IMR-90 (cell line): ENCODE measurements around the gene ZKSCAN5. TPM values are rescaled to one million over a fixed set of nuclear protein-coding genes. Genes with fewer than 3 reads are reported as not detected.

Experiments used
- ATAC-seq: fragments of 200-7000 bp; cut with Tn5 transposase; 2 replicates; pipeline ENCODE4 v1.9.1; 2020; ENCODE audit warnings: low read depth, mild to moderate bottlenecking, moderate library complexity
- BruUV-seq: library from RNA; stranded (reverse); fragments of 400-500 nt; replicated peaks from 2 replicates; lab custom pipeline; 2021; lab: Mats Ljungman, UMichigan
- CTCF ChIA-PET: fragments of 300-600 bp; formaldehyde crosslinking; extraction: SDS; loops from one replicate; lab custom pipeline; 2021; ENCODE audit warnings: antibody characterized with exemption; lab: Yijun Ruan, JAX
- POLR2A ChIA-PET: fragments of 300-600 bp; sonication (Branson Sonifier 250); formaldehyde crosslinking; loops from one replicate; lab custom pipeline; 2022; ENCODE audit warnings: antibody characterized with exemption; ENCODE audit not compliant: unreplicated experiment; lab: Charles Lee
- DNase-seq: peaks from one replicate; pipeline ENCODE4 v3.0.0; 2013
- H2AFZ ChIP-seq: replicated peaks from 2 replicates; pipeline ENCODE3; 2013; ENCODE audit warnings: low read length, mild to moderate bottlenecking; ENCODE audit not compliant: poor library complexity
- H2AK5ac ChIP-seq: 2 replicates; pipeline ENCODE4 v1.6.1; 2013; ENCODE audit warnings: low read depth, low read length, inconsistent platforms
- H2AK9ac ChIP-seq: replicated peaks from 2 replicates; pipeline ENCODE3; 2013; ENCODE audit warnings: mild to moderate bottlenecking, low read depth, low read length, moderate library complexity; ENCODE audit not compliant: poor library complexity
- H2BK120ac ChIP-seq: 2 replicates; pipeline ENCODE4 v1.6.1; 2013; ENCODE audit warnings: low read depth, low read length, inconsistent platforms
- H2BK15ac ChIP-seq: 3 replicates; pipeline ENCODE4 v1.6.1; 2013; ENCODE audit warnings: low read depth, low read length, inconsistent platforms
- H2BK20ac ChIP-seq: 2 replicates; pipeline ENCODE4 v1.6.1; 2013; ENCODE audit warnings: low read depth, mild to moderate bottlenecking, inconsistent platforms, low read length, moderate library complexity
- H2BK5ac ChIP-seq: 2 replicates; pipeline ENCODE4 v1.6.1; 2013; ENCODE audit warnings: mild to moderate bottlenecking, low read depth, low read length, inconsistent platforms; ENCODE audit not compliant: poor library complexity, severe bottlenecking
- H3K14ac ChIP-seq: replicated peaks from 2 replicates; pipeline ENCODE4 v1.6.1; 2013; ENCODE audit warnings: low read depth, low read length, inconsistent platforms
- H3K18ac ChIP-seq: 2 replicates; pipeline ENCODE4 v1.6.1; 2013; ENCODE audit warnings: low read depth, low read length, control low read depth
- H3K23ac ChIP-seq: 2 replicates; pipeline ENCODE4 v1.6.1; 2013; ENCODE audit warnings: low read depth, low read length, inconsistent platforms
- H3K27ac ChIP-seq: 2 replicates; pipeline ENCODE4 v1.5.1; 2013; ENCODE audit warnings: mild to moderate bottlenecking, control low read depth, low read length; ENCODE audit not compliant: insufficient read depth
- H3K27me3 ChIP-seq: 2 replicates; pipeline ENCODE4 v1.6.1; 2013; ENCODE audit warnings: low read length; ENCODE audit not compliant: control insufficient read depth, insufficient read depth
- H3K36me3 ChIP-seq: 2 replicates; pipeline ENCODE4 v1.6.1; 2013; ENCODE audit warnings: low read length, mixed read lengths; ENCODE audit not compliant: control insufficient read depth, insufficient read depth
- H3K4ac ChIP-seq: 2 replicates; pipeline ENCODE4 v1.6.1; 2013; ENCODE audit warnings: low read depth, low read length, inconsistent platforms
- H3K4me1 ChIP-seq: 2 replicates; pipeline ENCODE4 v1.6.1; 2013; ENCODE audit warnings: low read length, mixed read lengths; ENCODE audit not compliant: control insufficient read depth, insufficient read depth
- H3K4me2 ChIP-seq: 2 replicates; pipeline ENCODE4 v1.6.1; 2013; ENCODE audit warnings: low read depth, mild to moderate bottlenecking, control low read depth, low read length, moderate library complexity
- H3K4me3 ChIP-seq: 2 replicates; pipeline ENCODE4 v1.5.1; 2013; ENCODE audit warnings: low read depth, mild to moderate bottlenecking, control low read depth, low read length, moderate library complexity; ENCODE audit not compliant: insufficient read depth
- H3K56ac ChIP-seq: 2 replicates; pipeline ENCODE4 v1.6.1; 2013; ENCODE audit warnings: low read length, inconsistent platforms; ENCODE audit not compliant: insufficient read depth; ENCODE audit errors: extremely low read depth
- H3K79me1 ChIP-seq, 2 experiments: 2 replicates each; pipeline ENCODE4 v1.6.1; 2013; ENCODE audit warnings: low read length in 2 of 2, inconsistent platforms in 1 of 2, low read depth in 1 of 2
- H3K9ac ChIP-seq: 2 replicates; pipeline ENCODE4 v1.6.1; 2013; ENCODE audit warnings: low read depth, low read length, control low read depth
- H3K9me1 ChIP-seq: 2 replicates; pipeline ENCODE4 v1.6.1; 2013; ENCODE audit warnings: low read length, inconsistent platforms; ENCODE audit not compliant: insufficient read depth
- H3K9me3 ChIP-seq: 2 replicates; pipeline ENCODE4 v1.6.1; 2013; ENCODE audit warnings: low read length; ENCODE audit not compliant: control insufficient read depth, insufficient read depth
- H4K20me1 ChIP-seq: 2 replicates; pipeline ENCODE4 v1.6.1; 2013; ENCODE audit warnings: low read length, inconsistent platforms; ENCODE audit not compliant: insufficient read depth
- H4K5ac ChIP-seq: 2 replicates; pipeline ENCODE4 v1.6.1; 2013; ENCODE audit warnings: mild to moderate bottlenecking, low read depth, low read length, control low read depth
- H4K8ac ChIP-seq, 2 experiments: 2 replicates each; pipeline ENCODE4 v1.6.1; 2013; ENCODE audit warnings: low read depth in 2 of 2, low read length in 2 of 2, control low read depth in 1 of 2, inconsistent platforms in 1 of 2
- H4K91ac ChIP-seq: 2 replicates; pipeline ENCODE4 v1.6.1; 2013; ENCODE audit warnings: low read depth, low read length, inconsistent platforms; ENCODE audit not compliant: insufficient read depth
- BHLHE40 ChIP-seq: fragments of 150-350 bp; IDR thresholded peaks from 2 replicates; pipeline ENCODE4 v1.6.1; 2016; ENCODE audit warnings: mild to moderate bottlenecking, low read depth, low read length
- CEBPB ChIP-seq: IDR thresholded peaks from 2 replicates; pipeline ENCODE4 v1.6.1; 2012; ENCODE audit warnings: low read depth, low read length, improper control_type of control experiment
- CHD1 ChIP-seq: IDR thresholded peaks from 2 replicates; pipeline ENCODE4 v1.6.1; 2012; ENCODE audit warnings: low read depth, low read length, improper control_type of control experiment
- CTCF ChIP-seq: conservative IDR thresholded peaks from 2 replicates; pipeline ENCODE4 v1.5.1; 2012; ENCODE audit warnings: mild to moderate bottlenecking, low read depth, low read length, improper control_type of control experiment
- ELK1 ChIP-seq: fragments of 150-350 bp; IDR thresholded peaks from 2 replicates; pipeline ENCODE4 v1.6.1; 2016; ENCODE audit warnings: low read depth, mild to moderate bottlenecking, low read length, moderate library complexity, borderline replicate concordance
- FOS ChIP-seq: fragments of 150-350 bp; IDR thresholded peaks from 2 replicates; pipeline ENCODE4 v1.6.1; 2016; ENCODE audit warnings: low read depth, low read length
- MAFK ChIP-seq: IDR thresholded peaks from 2 replicates; pipeline ENCODE4 v1.6.1; 2012; ENCODE audit warnings: low read depth, low read length, improper control_type of control experiment
- MAZ ChIP-seq: IDR thresholded peaks from 2 replicates; pipeline ENCODE4 v1.6.1; 2012; ENCODE audit warnings: low read depth, mild to moderate bottlenecking, low read length, improper control_type of control experiment, moderate library complexity, borderline replicate concordance
- MXI1 ChIP-seq: IDR thresholded peaks from 2 replicates; pipeline ENCODE4 v1.6.1; 2012; ENCODE audit warnings: low read depth, mild to moderate bottlenecking, low read length, moderate library complexity, borderline replicate concordance
- NFE2L2 ChIP-seq: fragments of 150-350 bp; IDR thresholded peaks from 2 replicates; pipeline ENCODE4 v1.6.1; 2016; ENCODE audit warnings: low read depth, mild to moderate bottlenecking, low read length
- POLR2A ChIP-seq: IDR thresholded peaks from 2 replicates; pipeline ENCODE4 v1.6.1; 2012; ENCODE audit warnings: mild to moderate bottlenecking, low read depth, low read length
- RAD21 ChIP-seq: IDR thresholded peaks from 2 replicates; pipeline ENCODE4 v1.6.1; 2012; ENCODE audit warnings: low read length, improper control_type of control experiment
- RCOR1 ChIP-seq: IDR thresholded peaks from 2 replicates; pipeline ENCODE4 v1.6.1; 2012; ENCODE audit warnings: mild to moderate bottlenecking, low read length, improper control_type of control experiment; ENCODE audit not compliant: insufficient replicate concordance
- SMC3 ChIP-seq: fragments of 150-350 bp; IDR thresholded peaks from 2 replicates; pipeline ENCODE4 v1.6.1; 2016; ENCODE audit warnings: low read depth, mild to moderate bottlenecking, antibody characterized with exemption, low read length, moderate library complexity
- USF2 ChIP-seq: fragments of 150-350 bp; IDR thresholded peaks from 2 replicates; pipeline ENCODE4 v1.6.1; 2017; ENCODE audit warnings: mild to moderate bottlenecking, antibody characterized with exemption, low read length, low read depth
- WGBS, 2 experiments: methylation state at CpG; one replicate each; pipeline versions ENCODE4 v1.1.5 to v1.1.7; 2013; ENCODE audit warnings: missing lambda C conversion rate in 2 of 2; ENCODE audit not compliant: insufficient read length in 1 of 2; ENCODE audit errors: extremely low coverage in 2 of 2; 5-methylcytosine and 5-hydroxymethylcytosine counted together
- dilution Hi-C: fragments of 300-500 bp; cut with HindIII; formaldehyde crosslinking; loops from one replicate; pipeline ENCODE4 v1.14.3; 2018; ENCODE audit warnings: low sequenced_read_pairs; ENCODE audit not compliant: unreplicated experiment
- in situ Hi-C: fragments of 300-500 bp; cut with MboI; formaldehyde crosslinking; loops from 3 replicates; pipeline ENCODE4 v1.14.3; 2019; ENCODE audit warnings: low sequenced_read_pairs, inconsistent platforms, mixed read lengths
- intact Hi-C: fragments of 100-400 bp; cut with micrococcal nuclease; formaldehyde crosslinking; loops from 2 replicates; pipeline ENCODE4 v1.10.0; 2022
- polyA plus RNA-seq, 3 experiments: library from polyadenylated mRNA; depleted of rRNA; stranded (reverse); fragments of >200 nt; gene quantifications; 2 replicates each; pipeline ENCODE4 v1.2.3, GENCODE V29; 2012; ENCODE audit warnings: low replicate concordance in 1 of 3
- total RNA-seq: library from RNA; depleted of rRNA; stranded (reverse); fragments of >200 nt; gene quantifications from 2 replicates; pipeline ENCODE4 v1.2.3, GENCODE V29; 2012

ZKSCAN5 gene
- total and polyA plus RNA-seq, 2 of the 4 experiments (the other 2 are of a cell fraction) = 5.5 to 16.3 TPM

- no peak for TF ChIP-seq USF2
- TF ChIP-seq NFE2L2 = no peak
Measured at GRCh38 chr7:99455874-99456273, 48.6 kb upstream of the ZKSCAN5 start (continued).

GRCh38 chr7:99456288-99456687 lies 48.2 kb upstream of the ZKSCAN5 start:
- dilution Hi-C loops = no loop called here
- POLR2A ChIA-PET = no interaction called here
- no peak for TF ChIP-seq MAZ
- no peak for TF ChIP-seq CEBPB
- TF ChIP-seq MAFK = no peak
- no peak for TF ChIP-seq POLR2A
- no peak for TF ChIP-seq CHD1
- no peak for TF ChIP-seq NFE2L2
- no peak for TF ChIP-seq RCOR1
- no peak for TF ChIP-seq CTCF
- no peak for TF ChIP-seq SMC3
- TF ChIP-seq RAD21 = no peak
- TF ChIP-seq MXI1 = no peak
- no peak for TF ChIP-seq BHLHE40
- TF ChIP-seq FOS = no peak
- no peak for TF ChIP-seq ELK1

More at GRCh38 chr7:99456288-99456687, 48.2 kb upstream of the ZKSCAN5 start:
- Histone ChIP-seq H3K14ac (no peak overlapping the region), H4K91ac (no peak overlapping the region), H2BK15ac (no peak overlapping the region), H4K20me1 (peaks cover 64% of the 10 kb centered on the region), H3K4ac (no peak overlapping the region), H3K27me3 (no peaks in the 10 kb centered on the region), H3K79me1 (peaks cover 19 to 79% of the 10 kb centered on the region in 2 experiments), H3K4me2 (no peak overlapping the region), H3K4me1 (no peaks in the 10 kb centered on the region), H3K4me3 (no peak overlapping the region), H3K18ac (no peak overlapping the region), H3K9me3 (no peaks in the 10 kb centered on the region), H3K23ac (no peak overlapping the region), H3K9me1 (peaks cover 3% of the 10 kb centered on the region; the same call in 1 of the 2 replicates), H3K9ac (no peak overlapping the region), H2AK5ac (no peak overlapping the region), H2BK20ac (no peak overlapping the region), H2AFZ (no peak overlapping the region), H2AK9ac (no peak overlapping the region), H4K5ac (no peak overlapping the region), H4K8ac (no peak overlapping the region), H2BK5ac (no peak overlapping the region), H3K36me3 (peaks cover 81% of the 10 kb centered on the region), H2BK120ac (no peak overlapping the region), H3K56ac (no peak overlapping the region), H3K27ac (no peak overlapping the region)
- ATAC-seq = no peak
- CTCF ChIA-PET = no interaction called here
- intact Hi-C loops = no loop called here
- WGBS, 2 experiments = 83% methylated on average over 7 of the region's 13 CpGs; no CpG with 5 or more reads in 1 of the 2 experiments
- no peak for DNase-seq
- BruUV-seq = no TSS peak
- in situ Hi-C loops = no loop called here
